Psoas muscle (tissue), 8 donors: ENCODE data around the gene A3GALT2. TPM values are rescaled to one million over a fixed set of nuclear protein-coding genes. Genes with fewer than 3 reads are reported as not detected.

Source experiments
- ATAC-seq, 4 donors: fragments of 200-7000 bp; cut with Tn5 transposase; one replicate each; pipeline ENCODE4 v1.9.1; 2020; ENCODE audit warnings: moderate library complexity in 3 of 4, mild to moderate bottlenecking in 2 of 4
- DNase-seq, 2 donors: peaks; one replicate each; pipeline ENCODE4 v3.0.0-alpha.2; 2020
- H3K27ac ChIP-seq: fragments of 200-600 bp; one replicate; pipeline ENCODE4 v1.8.0; 2022
- H3K27me3 ChIP-seq, 3 donors: fragments of 200-600 bp in 1 of 3; one replicate each; pipeline versions ENCODE4 v1.6.1 to v1.8.0; 2013 to 2022; ENCODE audit warnings: low read length in 2 of 3, mild to moderate bottlenecking in 2 of 3, moderate library complexity in 1 of 3; ENCODE audit not compliant: insufficient read depth in 3 of 3
- H3K36me3 ChIP-seq, 2 donors: fragments of 200-600 bp in 1 of 2; one replicate each; pipeline versions ENCODE4 v1.6.1 to v1.8.0; 2013 to 2022; ENCODE audit warnings: low read depth in 1 of 2, mild to moderate bottlenecking in 1 of 2, moderate library complexity in 1 of 2; ENCODE audit not compliant: insufficient read depth in 1 of 2
- H3K4me1 ChIP-seq: fragments of 200-600 bp; one replicate; pipeline ENCODE4 v1.8.0; 2022
- H3K4me3 ChIP-seq: fragments of 200-600 bp; one replicate; pipeline ENCODE4 v1.8.0; 2022; ENCODE audit warnings: mild to moderate bottlenecking
- H3K9me3 ChIP-seq: fragments of 200-600 bp; one replicate; pipeline ENCODE4 v1.8.0; 2022
- CTCF ChIP-seq: fragments of 200-600 bp; IDR thresholded peaks from one replicate; pipeline ENCODE4 v1.8.0; 2022; ENCODE audit warnings: antibody characterized with exemption
- WGBS, 3 donors: extraction: QIAGEN DNeasy Blood & Tissue Kit; methylation state at CpG; one replicate each; pipeline versions ENCODE4 v1.1.6 to v1.1.7; 2013; 5-methylcytosine and 5-hydroxymethylcytosine counted together
- intact Hi-C, 2 donors: fragments of 100-400 bp; cut with DNase I; formaldehyde crosslinking; loops; one replicate each; pipeline versions ENCODE4 v1.11.0 to v1.14.2; 2022
- polyA plus RNA-seq, 3 donors: library from polyadenylated mRNA; stranded (reverse); fragments of 200-250 nt; gene quantifications; one replicate each; pipeline ENCODE4 v1.2.3, GENCODE V29; 2013
- total RNA-seq, 4 donors: library from RNA; stranded (reverse); fragmentation: NEBNext Ultra II Directional in 2 of 4; extraction: Animal tissue kit (Norgen Biotek cat#: 25700) in 2 of 4; gene quantifications; one replicate each; pipeline versions ENCODE4 v1.2.1 to v1.2.4, GENCODE V29; 2021 to 2023
- donor health status: healthy with polysubstance abuse.
- donor health status: DM: no; HTN: no; CAD: no; lungs with moderate emphysema.
- donor health status: Bipolar disorder and iron deficiency.
- donor health status: healthy.
- donor health status: DM: yes; HTN: yes; CAD: no.
- donor health status: DM: no; HTN: no; CAD: no.
- donor health status: DM: no; HTN: no; CAD: no.
- donor health status: DM: yes; HTN: yes; CAD: no.

Gene A3GALT2
- total and polyA plus RNA-seq, 7 donors, result not detected

GRCh38 chr1:33260439-33260838 lies 60.5 kb downstream of the A3GALT2 start:
- no peak overlapping the region for H3K27ac ChIP-seq
- H3K36me3 ChIP-seq, result no peaks in the 10 kb centered on the region
- H3K27me3 ChIP-seq, result no peaks in the 10 kb centered on the region
- peaks cover 42% of the 10 kb centered on the region for H3K4me1 ChIP-seq
- H3K4me3 ChIP-seq, result no peak overlapping the region
- ATAC-seq (no peak), DNase-seq (no peak)
- TF ChIP-seq CTCF, result no peak
- WGBS, 3 donors, result 70 to 79% (median 71%) methylated on average over 5 of the region's 5 CpGs
- H3K9me3 ChIP-seq, result no peaks in the 10 kb centered on the region
- intact Hi-C loops, result no loop called here

- ATAC-seq (no peak), DNase-seq (no peak)
- Histone ChIP-seq H3K4me1 (peaks cover 40% of the 10 kb centered on the region), H3K4me3 (no peak overlapping the region), H3K27me3 (no peaks in the 10 kb centered on the region), H3K9me3 (no peaks in the 10 kb centered on the region), H3K27ac (no peak overlapping the region), H3K36me3 (no peaks in the 10 kb centered on the region)
- 85 to 92% (median 85%) methylated on average over 3 of the region's 3 CpGs for WGBS, 3 donors
- intact Hi-C loops, result loop anchor here in 1 of 2 donors (5.0 kb wide), 1 partner anchor 78 kb away; the partner anchor contains the start of gene TRIM62
- TF ChIP-seq CTCF, result no peak
Observed at GRCh38 chr1:33259879-33260278, 61.0 kb downstream of the A3GALT2 start.

- ATAC-seq (no peak), DNase-seq (no peak)
- no peak for TF ChIP-seq CTCF
- Histone ChIP-seq H3K4me1 (peaks cover 40% of the 10 kb centered on the region), H3K27me3 (no peaks in the 10 kb centered on the region), H3K9me3 (no peaks in the 10 kb centered on the region), H3K4me3 (no peak overlapping the region), H3K27ac (no peak overlapping the region), H3K36me3 (no peaks in the 10 kb centered on the region)
- 75 to 85% (median 85%) methylated on average over 2 of the region's 2 CpGs for whole genome bisulfite sequencing, 3 donors
- intact Hi-C loops, result loop anchor here in 1 of 2 donors (5.0 kb wide), 1 partner anchor 77 kb away; the partner anchor contains the start of gene TRIM62
Observed at GRCh38 chr1:33258788-33259274, 62.1 kb downstream of the A3GALT2 start.

GRCh38 chr1:33257772-33258712 lies 62.9 kb downstream of the A3GALT2 start:
- ATAC-seq, result no peak
- Histone ChIP-seq H3K4me3 (peak overlapping the region; percentile 81), H3K9me3 (no peaks in the 10 kb centered on the region), H3K4me1 (peaks cover 40% of the 10 kb centered on the region), H3K27ac (peak overlapping the region; percentile 72), H3K36me3 (no peaks in the 10 kb centered on the region), H3K27me3 (no peaks in the 10 kb centered on the region)
- no peak for TF ChIP-seq CTCF
- DNase-seq, result no peak
- WGBS, 3 donors, result 37 to 45% (median 42%) methylated on average over 19 of the region's 19 CpGs
- intact Hi-C loops, result loop anchor here in 1 of 2 donors (5.0 kb wide), 1 partner anchor 76 kb away; the partner anchor contains the start of gene TRIM62
